ENCODE results near the gene PDCD1LG2.
"Not testable (repeated sequence)": the region's sequence is repeated elsewhere in the genome, so short reads cannot be mapped to it uniquely, and the experiment has no call there.

The PDCD1LG2 gene

DNA sequence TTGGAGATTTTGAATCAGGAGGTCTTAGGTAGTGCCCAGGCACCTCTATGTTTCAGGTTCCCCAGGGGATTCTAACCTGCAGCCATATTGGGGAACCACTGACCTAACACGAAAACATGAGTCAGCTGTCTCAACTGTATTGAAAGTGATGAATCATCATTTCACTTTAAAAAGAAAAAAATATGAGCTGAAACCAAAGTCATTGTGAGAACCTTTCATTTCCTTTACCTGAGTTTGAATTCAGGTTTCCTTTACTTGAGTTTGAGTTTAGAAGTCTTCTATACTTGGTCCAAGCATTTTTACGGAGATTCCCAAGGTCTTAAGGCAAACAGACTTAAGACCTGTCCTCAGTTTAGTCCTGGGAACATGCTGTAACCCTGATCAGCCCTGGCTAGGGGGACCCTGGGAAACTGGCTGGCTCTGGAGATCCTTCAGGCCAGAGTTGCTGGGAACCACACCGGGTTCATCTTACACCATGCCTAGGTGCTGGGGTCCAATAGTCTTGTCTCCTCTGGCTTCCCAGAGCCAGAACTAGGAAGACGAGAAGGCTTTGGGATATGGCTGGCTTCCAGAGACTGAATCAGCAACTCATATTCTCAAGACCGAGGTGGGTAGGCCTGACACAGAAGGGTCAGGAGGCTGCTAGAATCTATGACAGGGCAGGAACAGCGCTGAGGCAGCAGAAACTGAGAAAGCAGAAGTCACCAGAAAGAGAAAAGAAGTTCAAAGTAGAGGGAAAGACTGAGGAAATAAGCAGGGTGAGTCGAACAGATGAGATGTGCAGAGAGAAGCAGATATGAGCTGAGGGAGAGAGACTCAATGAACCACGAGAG lies 16.4 kb upstream of the PDCD1LG2 start:
- DNase-seq (ENCODE audit: low read depth) = peak; percentile 63

DNA sequence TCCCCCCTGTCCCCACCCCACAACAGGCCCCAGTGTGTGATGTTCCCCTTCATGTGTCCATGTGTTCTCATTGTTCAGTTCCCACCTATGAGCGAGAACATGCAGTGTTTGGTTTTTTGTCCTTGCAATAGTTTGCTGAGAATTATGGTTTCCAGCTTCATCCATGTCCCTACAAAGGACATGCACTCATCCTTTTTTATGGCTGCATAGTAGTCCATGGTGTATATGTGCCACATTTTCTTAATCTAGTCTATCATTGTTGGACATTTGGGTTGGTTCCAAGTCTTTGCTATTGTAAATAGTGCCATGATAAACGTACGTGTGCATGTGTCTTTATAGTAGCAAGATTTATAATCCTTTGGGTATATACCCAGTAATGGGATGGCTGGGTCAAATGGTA lies 15.6 kb upstream of the PDCD1LG2 start:
- not testable (repeated sequence) for DNase-seq (ENCODE audit: low read depth)

DNA sequence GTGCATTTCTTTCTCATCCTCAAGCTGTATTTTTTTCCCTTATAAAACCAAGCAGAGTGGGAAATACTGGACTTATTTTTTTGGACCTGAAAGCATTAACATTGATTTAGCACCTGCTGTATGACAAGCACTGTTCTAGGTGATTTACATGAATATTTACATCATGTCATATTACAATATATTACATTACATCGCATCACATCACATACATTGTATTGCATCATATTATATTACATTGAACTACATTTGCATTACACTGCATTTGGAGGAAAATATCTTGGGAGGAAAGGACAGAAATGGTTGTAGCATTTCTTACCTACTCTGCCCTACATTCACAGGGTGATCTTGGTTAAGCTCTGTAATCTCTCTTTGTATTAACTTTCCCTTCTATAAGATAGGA lies 11.2 kb upstream of the PDCD1LG2 start:
- no peak for DNase-seq (ENCODE audit: low read depth)

DNA sequence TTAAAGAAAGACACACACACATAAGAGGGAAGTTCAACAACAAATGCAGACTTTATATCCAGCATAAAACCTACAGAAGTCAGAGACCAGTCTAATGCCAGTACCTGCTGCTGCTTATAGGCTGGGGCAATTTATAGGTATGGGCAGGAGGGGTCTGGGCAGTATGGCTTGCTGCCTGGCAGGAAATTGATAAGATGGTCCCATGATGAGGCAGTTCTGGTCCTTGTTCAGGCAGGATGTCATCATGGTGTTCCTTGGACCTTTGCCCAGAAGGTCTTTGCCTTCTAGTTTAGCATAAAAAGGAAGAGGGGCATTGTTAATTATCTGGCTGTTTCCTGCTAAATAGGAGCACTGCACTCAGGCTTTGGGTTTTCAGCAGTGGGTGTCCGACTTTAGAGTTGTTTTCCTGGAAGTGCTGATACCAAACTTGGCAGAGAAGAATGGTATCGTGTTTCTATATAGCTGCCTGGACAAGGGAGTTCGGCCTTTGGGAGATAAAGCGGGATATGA lies 10.4 kb upstream of the PDCD1LG2 start:
- DNase-seq (ENCODE audit: low read depth) = no peak

DNA sequence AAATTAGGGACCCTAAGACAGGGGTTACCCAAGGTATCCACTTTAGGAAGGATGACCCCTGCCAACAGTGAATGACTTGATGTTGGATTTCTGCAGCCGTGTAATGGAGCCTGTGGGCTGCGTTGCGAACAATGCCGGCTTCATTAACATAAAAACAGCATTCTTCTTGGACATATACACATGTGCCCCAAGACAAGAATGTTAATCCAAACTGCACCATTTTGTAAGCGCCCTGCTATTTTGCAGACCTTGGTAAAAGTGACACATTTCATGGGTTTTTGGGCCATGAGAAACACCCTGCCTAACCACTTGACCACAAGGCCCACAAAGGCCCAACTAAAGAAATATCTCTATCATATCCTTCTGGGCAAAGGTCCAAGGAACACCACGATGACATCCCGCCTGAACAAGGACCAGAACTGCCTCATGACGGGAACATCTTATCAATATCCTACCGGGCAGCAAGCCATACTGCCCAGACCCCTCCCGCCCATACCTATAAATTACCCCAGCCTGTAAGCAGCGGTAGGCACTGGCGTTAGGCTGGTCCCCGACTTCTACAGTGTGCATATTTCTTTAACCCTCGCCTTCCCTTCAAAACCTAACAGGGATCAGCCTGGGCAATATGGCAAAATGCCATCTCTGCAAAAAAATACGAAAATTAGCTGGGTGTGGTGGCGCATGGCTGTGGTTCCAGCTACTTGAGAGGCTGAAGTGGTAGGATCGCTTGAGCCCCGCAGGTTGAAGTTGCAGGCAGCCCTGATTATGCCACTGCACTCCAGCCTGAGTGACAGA lies 9.7 kb upstream of the PDCD1LG2 start:
- DNase-seq (ENCODE audit: low read depth) = no peak

DNA sequence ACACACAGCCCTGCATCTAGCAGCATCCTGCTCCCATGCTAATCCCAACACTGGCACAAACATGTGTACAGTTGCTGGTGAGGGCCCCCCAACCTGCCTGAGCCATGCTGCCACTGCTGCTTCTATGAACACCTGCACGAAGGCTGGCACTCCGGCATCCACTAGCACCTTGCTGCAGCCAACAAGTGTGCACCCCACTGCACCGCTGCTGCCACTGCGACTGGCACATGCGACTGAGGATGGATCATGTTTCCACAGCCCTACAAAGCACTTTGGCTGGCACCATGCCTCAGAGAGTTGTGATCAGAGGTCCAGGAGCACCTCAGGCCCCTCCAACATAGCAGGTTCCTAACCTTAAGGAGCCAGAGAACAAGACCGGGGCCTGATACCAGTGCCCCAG lies 7.8 kb upstream of the PDCD1LG2 start:
- no peak for DNase-seq (ENCODE audit: low read depth)

DNA sequence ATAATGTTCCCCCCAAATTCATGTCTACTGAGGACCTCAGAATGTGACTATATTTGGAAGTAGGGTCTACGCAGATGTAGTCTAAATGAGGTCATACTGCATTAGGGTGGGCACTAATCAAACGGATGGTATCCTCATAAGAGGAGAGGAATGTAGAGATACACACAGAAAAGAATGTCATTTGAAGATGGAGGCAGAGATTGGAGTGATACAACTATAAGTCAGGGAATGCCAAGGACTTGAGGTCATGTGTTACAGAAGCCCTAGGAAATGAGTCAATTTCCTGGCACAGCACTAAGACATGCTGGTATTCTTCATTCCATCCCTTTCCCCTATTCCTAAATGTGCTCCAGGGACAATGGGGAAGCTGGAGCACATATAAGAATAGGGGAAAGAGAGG lies 758 bp upstream of the PDCD1LG2 start:
- peak; percentile 71 for DNase-seq (ENCODE audit: low read depth)

DNA sequence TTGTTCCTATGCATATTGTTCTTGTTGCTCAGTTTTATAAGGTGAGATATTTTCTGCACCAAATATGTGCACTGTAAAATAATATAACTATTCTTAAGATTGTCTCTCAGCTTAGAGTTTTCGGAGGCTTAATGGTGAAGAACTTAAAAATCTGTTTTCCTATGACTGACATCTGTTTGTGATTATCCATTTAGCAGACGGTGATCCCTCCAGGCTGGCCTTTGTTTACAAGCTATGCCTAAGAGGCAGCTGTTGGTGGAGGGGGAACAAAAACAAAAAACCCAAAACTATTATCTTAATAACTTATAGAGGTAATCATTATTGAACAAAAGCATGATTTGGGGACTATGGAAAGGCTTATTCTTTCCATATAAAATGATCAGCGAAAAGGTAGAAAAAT lies 658 bp downstream of the PDCD1LG2 start:
- no peak for DNase-seq (ENCODE audit: low read depth)

DNA sequence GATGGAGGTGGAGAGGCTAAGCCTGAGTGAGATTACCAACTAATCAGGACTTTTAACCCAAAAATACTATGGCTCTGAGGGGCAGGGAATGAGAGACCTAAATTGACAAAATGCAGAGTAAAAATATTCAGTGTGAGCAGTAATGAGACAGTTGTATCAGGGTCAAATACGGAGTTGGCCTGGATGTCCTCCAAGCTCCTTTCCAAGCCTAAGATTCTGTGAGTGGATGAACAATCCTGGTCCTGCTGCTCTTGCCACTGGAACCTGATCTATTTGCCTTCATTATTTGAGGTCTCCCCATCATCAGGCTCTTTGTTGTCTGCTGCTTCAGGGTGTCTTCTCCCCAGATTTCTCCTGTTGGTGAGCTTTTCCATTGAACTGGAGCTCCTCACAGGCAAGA lies 1.1 kb downstream of the PDCD1LG2 start:
- DNase-seq (ENCODE audit: low read depth) = no peak

DNA sequence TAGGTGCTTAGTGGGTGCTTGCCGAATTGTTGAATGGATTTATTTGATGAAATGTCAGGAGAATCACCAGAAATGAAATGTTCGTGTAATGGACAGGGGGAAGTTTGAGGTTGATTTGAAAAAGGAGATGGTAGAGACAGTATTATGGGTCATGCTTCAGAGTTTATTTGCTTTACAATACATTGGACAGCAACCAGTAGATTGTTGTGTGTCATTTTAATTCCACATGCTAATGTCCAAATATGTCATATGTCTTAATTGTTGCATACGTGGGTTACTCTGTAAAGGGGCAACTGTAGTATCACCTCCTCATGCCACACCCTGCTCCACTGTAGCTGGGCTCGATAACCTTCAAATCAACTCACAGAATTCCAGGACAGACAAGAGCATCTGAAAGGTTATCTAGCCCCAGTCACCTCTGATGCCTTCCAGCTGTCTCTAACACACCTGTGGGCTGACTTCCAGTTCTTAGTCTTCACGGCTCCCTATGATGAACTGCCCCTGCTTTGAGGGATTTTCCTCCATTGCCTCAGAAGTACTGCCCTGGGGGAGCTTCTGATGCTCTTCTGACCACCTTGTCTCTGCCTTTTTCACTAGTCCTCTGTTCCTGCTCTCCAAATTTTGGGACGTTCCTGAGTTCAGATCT lies 1.7 kb downstream of the PDCD1LG2 start:
- no peak for DNase-seq (ENCODE audit: low read depth)

DNA sequence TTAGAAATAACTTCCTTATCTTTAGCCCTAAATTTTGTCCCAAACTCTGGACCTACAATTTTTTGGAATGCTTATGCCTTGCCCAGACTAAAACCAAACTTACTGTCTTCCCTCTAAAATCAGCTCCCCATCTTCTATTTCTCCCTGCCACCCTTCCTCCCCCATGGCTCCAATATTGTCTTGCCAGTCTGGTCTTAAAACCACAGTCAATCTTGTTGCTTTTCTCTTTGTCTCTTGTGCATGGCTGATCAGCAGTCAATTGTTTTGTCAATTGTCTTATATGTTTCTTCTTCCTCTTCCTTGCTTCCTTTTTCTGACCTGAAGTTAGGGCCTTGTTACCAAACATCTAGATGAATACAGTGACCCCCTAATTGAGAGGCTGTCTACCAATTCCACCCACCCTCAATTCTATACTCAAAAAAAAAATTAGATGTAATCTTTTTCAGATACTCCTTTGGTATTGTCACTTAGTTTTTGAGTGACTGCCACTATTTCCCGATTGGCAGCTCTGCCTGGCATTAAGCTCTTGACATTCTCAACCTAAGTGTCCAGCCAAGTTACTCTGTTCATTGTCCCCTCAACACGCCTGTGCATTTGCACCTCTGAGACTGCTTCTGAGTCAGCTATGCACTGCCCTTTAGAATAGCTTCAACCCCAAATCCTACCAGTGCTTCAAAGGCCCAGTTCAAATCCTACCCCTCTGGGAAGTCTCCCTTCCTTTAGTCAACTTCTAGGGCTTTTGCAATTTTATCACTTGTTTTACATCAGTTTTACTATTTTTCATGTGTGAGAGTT lies 2.5 kb downstream of the PDCD1LG2 start:
- no peak for DNase-seq (ENCODE audit: low read depth)

DNA sequence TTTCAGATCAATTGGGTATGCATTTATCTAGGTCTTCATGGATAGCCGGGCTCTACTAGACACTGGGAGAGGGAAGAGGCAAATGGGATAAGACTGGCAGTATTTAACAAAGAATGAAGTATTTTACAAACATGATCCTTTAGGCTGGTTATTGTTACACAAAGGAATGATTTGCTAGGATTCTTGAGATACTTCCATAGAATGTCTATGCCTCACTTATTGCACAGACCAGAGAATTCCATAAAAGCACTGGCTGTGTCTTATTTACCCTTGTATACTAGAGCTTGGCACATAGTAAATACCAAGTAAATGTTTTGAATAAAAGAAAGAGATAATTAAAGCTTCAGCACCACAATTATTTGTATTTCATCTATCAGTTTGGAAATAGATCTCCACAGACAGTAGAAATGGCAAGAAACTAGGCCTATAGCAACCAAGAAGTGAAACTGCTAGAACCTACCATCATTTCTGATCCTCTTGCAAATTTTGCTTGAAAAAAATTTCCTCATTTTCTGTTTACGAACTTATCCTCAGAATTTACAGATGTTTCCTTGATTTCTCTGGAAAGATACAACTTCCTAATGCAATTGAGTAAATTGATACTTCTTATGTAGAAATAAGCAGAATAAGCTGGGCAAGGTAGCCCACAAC lies 3.8 kb downstream of the PDCD1LG2 start:
- no peak for DNase-seq (ENCODE audit: low read depth)

DNA sequence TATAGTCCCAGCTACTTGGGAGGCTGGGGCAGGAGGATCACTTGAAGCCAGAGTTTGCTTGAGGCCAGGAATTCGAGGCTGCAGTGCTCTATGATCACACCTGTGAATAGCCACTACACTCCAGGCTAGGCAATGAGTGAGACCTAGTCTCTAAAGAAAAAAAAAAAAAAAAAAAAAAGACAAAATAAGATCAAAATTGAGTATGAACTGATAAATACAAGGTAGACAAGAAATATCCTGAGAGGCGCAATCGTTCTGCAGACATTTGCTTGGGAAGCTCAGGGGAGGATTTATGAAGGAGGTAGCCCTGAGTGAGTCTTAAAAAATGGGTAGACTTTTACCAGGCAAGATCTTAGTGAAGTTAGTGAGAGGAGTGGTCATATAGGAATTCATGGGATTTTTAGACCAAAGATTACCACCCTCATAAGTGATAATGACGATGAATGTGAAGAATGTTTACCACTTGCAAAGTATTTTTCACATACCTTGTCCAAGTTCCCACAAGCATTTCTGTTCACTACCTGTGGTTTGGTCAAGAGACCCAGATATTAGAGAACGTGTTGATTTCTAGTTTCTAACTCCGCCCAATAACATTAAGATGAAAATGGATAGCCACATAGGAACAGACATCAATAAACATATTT lies 4.4 kb downstream of the PDCD1LG2 start:
- no peak for DNase-seq (ENCODE audit: low read depth)

DNA sequence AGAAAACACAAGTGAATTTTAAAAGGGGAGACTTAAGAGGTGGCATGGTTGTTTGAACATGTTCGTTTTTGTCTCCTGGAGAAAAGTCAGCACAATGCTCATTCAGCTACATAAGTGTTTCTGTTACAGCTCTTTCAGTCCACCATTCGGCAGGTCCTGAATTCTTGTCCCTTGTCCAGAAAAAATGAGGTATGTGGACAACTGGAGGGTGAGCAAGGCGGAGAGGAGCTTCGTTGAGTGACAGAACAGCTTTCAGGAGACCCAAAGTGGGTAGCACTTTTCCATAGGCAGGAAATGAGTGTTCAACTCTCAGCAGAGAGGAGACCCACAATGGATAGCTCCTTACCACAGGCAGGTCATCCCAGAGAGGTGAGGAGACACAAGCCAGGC lies 4.9 kb downstream of the PDCD1LG2 start:
- DNase-seq (ENCODE audit: low read depth) = no peak

DNA sequence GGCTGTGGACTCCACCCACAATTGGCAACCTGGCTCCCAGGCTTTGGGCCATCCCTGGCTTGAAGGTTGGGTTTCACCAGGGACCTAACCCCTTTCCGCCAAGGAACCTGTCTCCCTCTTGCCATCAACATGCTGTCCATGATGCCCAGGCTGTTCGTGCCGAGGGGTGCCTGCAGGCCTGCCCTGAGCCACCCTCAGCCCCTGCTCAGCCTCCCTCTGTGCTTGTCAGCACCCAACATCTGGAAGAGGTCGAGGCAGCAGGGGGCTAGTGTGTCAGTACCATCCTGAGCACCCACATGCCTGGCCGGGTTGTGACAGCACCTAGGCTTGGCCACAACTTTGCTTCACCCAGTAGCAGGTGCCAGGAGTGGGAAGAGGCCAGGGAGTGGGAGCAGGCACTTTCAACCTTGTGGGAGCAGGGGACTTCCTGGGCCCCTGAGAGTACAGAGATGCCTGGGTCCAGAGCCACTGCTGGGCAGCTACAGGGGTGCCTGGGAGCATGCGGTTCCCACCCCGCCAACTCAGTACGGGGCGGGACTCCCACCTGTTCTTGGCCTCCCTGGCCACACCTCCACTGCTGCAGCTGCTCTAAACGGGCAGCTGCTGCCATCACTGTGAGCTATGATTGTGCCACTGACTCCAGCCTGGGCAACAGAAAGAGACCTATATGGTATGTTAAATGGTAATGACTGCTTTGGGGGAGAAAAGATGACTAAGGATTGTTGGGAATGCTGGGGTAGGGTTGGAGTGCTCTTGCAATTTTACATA lies 6.3 kb downstream of the PDCD1LG2 start:
- DNase-seq (ENCODE audit: low read depth) = no peak

DNA sequence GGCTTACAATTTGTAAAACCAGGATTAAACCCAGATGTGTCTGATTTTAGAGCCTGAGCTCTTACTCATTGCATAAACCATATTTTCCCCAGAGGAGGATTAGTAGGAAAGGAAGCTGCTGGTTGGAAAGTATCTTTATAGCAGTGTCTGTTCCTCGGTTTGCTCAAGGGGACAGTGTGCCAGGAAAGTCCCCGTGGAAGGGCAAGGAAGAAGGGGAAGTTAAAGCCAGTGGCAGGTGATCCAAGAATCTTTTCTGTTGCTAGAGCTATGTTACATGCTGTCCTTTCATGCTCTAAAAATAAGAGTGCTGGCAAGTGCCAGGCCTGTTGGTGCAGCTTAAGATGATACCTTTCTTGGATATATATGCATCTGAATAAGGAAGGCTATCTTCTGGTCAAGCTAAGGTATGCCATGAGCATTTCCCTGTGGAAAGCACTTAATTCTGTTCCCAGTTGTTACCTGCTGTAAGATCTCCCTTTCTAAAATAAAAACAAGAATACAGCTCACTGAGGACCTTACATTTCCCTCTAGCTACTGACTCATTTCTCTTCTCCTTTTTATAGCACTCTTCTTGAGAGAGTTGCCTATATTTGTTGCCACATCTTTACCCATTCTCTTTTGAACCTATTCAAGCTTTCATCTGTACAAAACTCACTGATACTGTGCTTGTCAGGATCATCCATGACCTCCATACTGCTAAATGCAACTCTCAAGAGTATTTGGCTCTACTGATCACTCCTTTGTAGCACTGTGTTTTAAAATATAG lies 8.0 kb downstream of the PDCD1LG2 start:
- DNase-seq (ENCODE audit: low read depth) = no peak

DNA sequence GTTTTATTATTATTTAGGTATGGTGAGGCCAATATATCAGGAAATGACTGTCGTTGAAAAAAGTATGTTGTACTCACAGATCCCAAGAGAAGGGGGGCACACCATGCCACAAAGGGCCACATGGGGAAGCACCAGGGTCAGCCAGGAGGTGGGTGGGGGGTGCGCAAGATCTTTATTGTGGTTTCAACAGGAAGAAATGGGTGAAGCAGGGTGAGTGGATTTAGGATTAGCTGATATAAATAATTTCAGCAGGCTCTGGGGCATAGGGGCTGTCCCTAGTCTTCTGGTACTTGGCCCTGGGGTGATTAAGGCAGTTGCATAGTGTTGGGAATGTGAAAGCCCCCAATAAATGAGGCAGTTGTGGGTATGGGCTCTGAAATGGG lies 8.6 kb downstream of the PDCD1LG2 start:
- no peak for DNase-seq (ENCODE audit: low read depth)

DNA sequence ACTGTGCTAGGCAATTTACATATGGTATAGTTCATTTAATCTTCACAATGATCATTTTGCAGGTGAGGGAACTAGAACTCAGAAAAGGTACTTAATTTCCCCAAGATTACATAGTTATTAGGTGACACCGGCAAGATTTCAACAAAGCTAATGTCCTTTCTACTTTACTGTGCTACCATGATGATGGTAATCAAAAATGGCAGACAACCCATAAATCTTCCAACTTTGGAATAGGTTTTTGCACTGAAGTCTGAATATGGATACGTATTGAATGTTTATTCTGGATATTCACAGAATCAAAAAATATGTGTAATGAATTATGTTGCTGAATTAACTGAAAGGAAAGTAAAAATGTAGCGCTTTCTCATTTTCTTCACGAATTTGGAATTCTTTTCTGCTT lies 13.8 kb downstream of the PDCD1LG2 start:
- DNase-seq (ENCODE audit: low read depth) = no peak

DNA sequence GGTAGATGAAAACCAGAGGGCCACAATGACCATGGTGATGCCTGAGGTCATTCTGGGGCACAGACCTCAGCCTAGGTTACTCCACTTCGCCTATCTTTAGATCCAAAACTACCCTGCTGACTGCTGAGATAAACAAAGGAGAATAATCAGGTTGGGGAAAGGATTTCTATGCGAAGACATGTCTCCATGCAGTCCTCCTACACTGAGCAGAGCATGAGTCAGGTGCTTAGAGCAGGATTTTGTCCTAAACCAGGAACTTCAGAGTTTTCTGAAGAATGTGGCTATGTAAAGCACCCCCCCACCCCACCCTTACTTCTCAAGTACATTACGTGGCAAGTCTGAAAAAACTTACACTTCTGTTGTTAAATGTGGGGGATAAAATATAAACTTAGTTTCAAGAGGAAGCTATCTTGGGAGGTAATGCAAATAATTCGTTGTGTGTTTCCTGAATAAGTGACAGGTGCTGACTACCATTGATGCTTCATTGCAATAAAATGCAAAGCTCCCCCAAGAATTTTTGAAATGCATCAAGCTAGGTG lies 19.4 kb downstream of the PDCD1LG2 start:
- DNase-seq (ENCODE audit: low read depth) = no peak

Data from GM04504 (cell line).